ENCODE results near the gene VCAN.

GRCh38 chr5:83554686-83555085, 83.1 kb downstream of the VCAN start:
- no peak for TF ChIP-seq POLR2AphosphoS5 (IDR thresholded peaks at IDR 0.05)
- no peak for TF ChIP-seq CTCF (IDR thresholded peaks at IDR 0.05)
- TF ChIP-seq POLR2A (IDR thresholded peaks at IDR 0.05), result no peak
- no peak for TF ChIP-seq EP300 (IDR thresholded peaks at IDR 0.05)
